HCT116 (cell line): Measurements from ENCODE around the gene DENND4A. TPM values are rescaled to one million over a fixed set of nuclear protein-coding genes. Genes with fewer than 3 reads are reported as not detected.

ENCODE experiments used
- ATAC-seq: fragments of 200-7000 bp; cut with Tn5 transposase; 2 replicates; pipeline ENCODE4 v1.9.1; 2020; ENCODE audit warnings: mild to moderate bottlenecking, moderate library complexity
- BruUV-seq: library from RNA; stranded (reverse); fragments of 400-500 nt; replicated peaks from 2 replicates; lab custom pipeline; 2021; lab: Mats Ljungman, UMichigan
- CTCF ChIA-PET: fragments of 300-600 bp; sonication (Branson Sonifier 250); formaldehyde crosslinking; loops from one replicate; lab custom pipeline; 2021; ENCODE audit warnings: antibody characterized with exemption; lab: Charles Lee
- POLR2A ChIA-PET: fragments of 300-600, 350-600 bp; sonication (Branson Sonifier 250); formaldehyde crosslinking; loops from one replicate; lab custom pipeline; 2021; ENCODE audit warnings: antibody characterized with exemption; lab: Charles Lee
- RAD21 ChIA-PET, 2 experiments: fragments of 300-600 bp; sonication (Branson Sonifier 250); formaldehyde crosslinking; loops; one replicate each; lab custom pipeline; 2023; ENCODE audit warnings: low total read pairs in 2 of 2; ENCODE audit not compliant: uncharacterized antibody in 2 of 2, unreplicated experiment in 2 of 2, low non-redundant PET in 1 of 2; lab: Charles Lee
- DNase-seq: peaks from one replicate; pipeline ENCODE4 v3.0.0-alpha.2; 2010; ENCODE audit warnings: low read depth, low spot score
- H2AFZ ChIP-seq: fragments of 200-600 bp; shearing (Covaris generic), sonication (generic); 2 replicates; pipeline ENCODE4 v1.6.1; 2017; ENCODE audit warnings: low read depth, mixed run types, mixed read lengths, antibody characterized with exemption, low read length; ENCODE audit not compliant: poor library complexity, severe bottlenecking
- H3K27ac ChIP-seq: 2 replicates; pipeline ENCODE4 v1.5.1; 2012; ENCODE audit warnings: low read depth, low read length
- H3K27me3 ChIP-seq: fragments of 200-600 bp; sonication (generic); 2 replicates; pipeline ENCODE4 v1.6.1; 2016; ENCODE audit warnings: mixed run types, low read length, mixed read lengths; ENCODE audit not compliant: insufficient read depth
- H3K36me3 ChIP-seq, 2 experiments: fragments of 200-500 bp in 1 of 2; fragments of 200-600 bp in 1 of 2; sonication (Bioruptor generic) in 1 of 2; sonication (generic) in 1 of 2; 2 replicates each; pipeline versions ENCODE4 v1.5.1 to v1.6.1; 2014 to 2016; ENCODE audit warnings: low read length in 2 of 2, inconsistent platforms in 1 of 2, mixed read lengths in 1 of 2, mixed run types in 1 of 2; ENCODE audit not compliant: insufficient read depth in 2 of 2, control insufficient read depth in 1 of 2
- H3K4me1 ChIP-seq, 2 experiments: fragments of 200-600 bp in 1 of 2; sonication (generic) in 1 of 2; 2 replicates each; pipeline versions ENCODE4 v1.5.1 to v1.6.1; 2012 to 2017; ENCODE audit warnings: low read length in 2 of 2, inconsistent platforms in 1 of 2, mild to moderate bottlenecking in 1 of 2, mixed read lengths in 1 of 2, mixed run types in 1 of 2, moderate library complexity in 1 of 2; ENCODE audit not compliant: insufficient read depth in 2 of 2, control insufficient read depth in 1 of 2
- H3K4me2 ChIP-seq: fragments of 200-600 bp; sonication (generic); 2 replicates; pipeline ENCODE4 v1.6.1; 2017; ENCODE audit warnings: mixed run types, low read length, mixed read lengths
- H3K4me3 ChIP-seq, 2 experiments: fragments of 200-600 bp in 1 of 2; sonication (generic) in 1 of 2; replicated peaks in 1 of 2; 2 replicates each; pipeline ENCODE4 v1.5.1; 2011 to 2016; ENCODE audit warnings: low read length in 2 of 2, control low read depth in 1 of 2, low read depth in 1 of 2, mild to moderate bottlenecking in 1 of 2, mixed read lengths in 1 of 2, mixed run types in 1 of 2
- H3K79me2 ChIP-seq: fragments of 200-600 bp; sonication (generic); 2 replicates; pipeline ENCODE4 v1.6.1; 2017; ENCODE audit warnings: mild to moderate bottlenecking, mixed run types, low read length, moderate library complexity, mixed read lengths; ENCODE audit not compliant: insufficient read depth
- H3K9ac ChIP-seq: fragments of 200-600 bp; sonication (generic); 2 replicates; pipeline ENCODE4 v1.6.1; 2016; ENCODE audit warnings: low read length, mixed read lengths
- H3K9me2 ChIP-seq: fragments of 200-600 bp; sonication (generic), shearing (Covaris generic); 2 replicates; pipeline ENCODE4 v1.6.1; 2017; ENCODE audit warnings: mixed run types, mild to moderate bottlenecking, moderate library complexity; ENCODE audit not compliant: insufficient read depth
- H3K9me3 ChIP-seq, 2 experiments: fragments of 200-500 bp in 1 of 2; fragments of 200-600 bp in 1 of 2; sonication (Bioruptor generic) in 1 of 2; sonication (generic) in 1 of 2; 2 replicates each; pipeline ENCODE4 v1.6.1; 2014 to 2017; ENCODE audit warnings: low read length in 2 of 2, mixed read lengths in 2 of 2, inconsistent platforms in 1 of 2, low read depth in 1 of 2, mild to moderate bottlenecking in 1 of 2, mixed run types in 1 of 2, moderate library complexity in 1 of 2; ENCODE audit not compliant: control insufficient read depth in 1 of 2, insufficient read depth in 1 of 2
- H4K20me1 ChIP-seq: fragments of 200-600 bp; sonication (generic), shearing (Covaris generic); 2 replicates; pipeline ENCODE4 v1.6.1; 2017; ENCODE audit warnings: mixed run types, mild to moderate bottlenecking, moderate library complexity; ENCODE audit not compliant: insufficient read depth
- CEBPB ChIP-seq: IDR thresholded peaks from 2 replicates; pipeline ENCODE4 v1.6.1; 2012; ENCODE audit warnings: low read depth
- EZH2phosphoT487 ChIP-seq: fragments of 200-600 bp; IDR thresholded peaks from 2 replicates; pipeline ENCODE4 v1.6.1; 2018; ENCODE audit warnings: antibody characterized with exemption, borderline replicate concordance
- JUND ChIP-seq: IDR thresholded peaks from 2 replicates; pipeline ENCODE4 v1.6.1; 2012
- POLR2A ChIP-seq: IDR thresholded peaks from 2 replicates; pipeline ENCODE4 v1.7.0; 2011; ENCODE audit warnings: borderline replicate concordance; ENCODE audit not compliant: insufficient read depth, insufficient read length; ENCODE audit errors: extremely low read depth
- SIN3A ChIP-seq: IDR thresholded peaks from 2 replicates; pipeline ENCODE4 v1.6.1; 2012; ENCODE audit warnings: low read depth
- SP1 ChIP-seq: IDR thresholded peaks from 2 replicates; pipeline ENCODE4 v1.6.1; 2012; ENCODE audit warnings: low read depth
- SRF ChIP-seq: IDR thresholded peaks from 2 replicates; pipeline ENCODE4 v1.6.1; 2012; ENCODE audit warnings: low read depth
- TCF7L2 ChIP-seq: IDR thresholded peaks from 2 replicates; pipeline ENCODE4 v1.7.0; 2011; ENCODE audit warnings: borderline replicate concordance, inconsistent platforms; ENCODE audit not compliant: insufficient read depth, insufficient read length; ENCODE audit errors: extremely low read depth
- YY1 ChIP-seq: IDR thresholded peaks from 2 replicates; pipeline ENCODE4 v1.6.1; 2011; ENCODE audit warnings: low read length, low read depth, moderate library complexity, mild to moderate bottlenecking; ENCODE audit not compliant: insufficient replicate concordance; ENCODE audit errors: extremely low read depth
- ZFX ChIP-seq: fragments of 450-650 bp; IDR thresholded peaks from 2 replicates; pipeline ENCODE4 v1.6.1; 2017
- ZNF274 ChIP-seq: fragments of 200-500 bp; sonication (Bioruptor generic); IDR thresholded peaks from 2 replicates; pipeline ENCODE4 v1.6.1; 2014; ENCODE audit warnings: mild to moderate bottlenecking, low read depth, low read length, inconsistent platforms
- intact Hi-C: fragments of 100-400 bp; cut with micrococcal nuclease; formaldehyde crosslinking; loops from 2 replicates; pipeline ENCODE4 v1.10.0; 2022
- total RNA-seq: library from RNA; stranded (reverse); gene quantifications from one replicate; pipeline ENCODE4 v1.2.1, GENCODE V29; 2021; ENCODE audit not compliant: unreplicated experiment
- TF ChIP-seq, protein P1 (sequence below): IDR thresholded peaks from 2 replicates; pipeline ENCODE4 v1.6.1; 2011; ENCODE audit warnings: mild to moderate bottlenecking, low read length, moderate library complexity; ENCODE audit not compliant: insufficient replicate concordance; ENCODE audit errors: extremely low read depth
- TF ChIP-seq, protein P2 (sequence below): IDR thresholded peaks from 2 replicates; pipeline ENCODE4 v1.6.1; 2012

DENND4A gene
- total RNA-seq, 1 experiment from 2014 or later = 9.1 TPM

DNA sequence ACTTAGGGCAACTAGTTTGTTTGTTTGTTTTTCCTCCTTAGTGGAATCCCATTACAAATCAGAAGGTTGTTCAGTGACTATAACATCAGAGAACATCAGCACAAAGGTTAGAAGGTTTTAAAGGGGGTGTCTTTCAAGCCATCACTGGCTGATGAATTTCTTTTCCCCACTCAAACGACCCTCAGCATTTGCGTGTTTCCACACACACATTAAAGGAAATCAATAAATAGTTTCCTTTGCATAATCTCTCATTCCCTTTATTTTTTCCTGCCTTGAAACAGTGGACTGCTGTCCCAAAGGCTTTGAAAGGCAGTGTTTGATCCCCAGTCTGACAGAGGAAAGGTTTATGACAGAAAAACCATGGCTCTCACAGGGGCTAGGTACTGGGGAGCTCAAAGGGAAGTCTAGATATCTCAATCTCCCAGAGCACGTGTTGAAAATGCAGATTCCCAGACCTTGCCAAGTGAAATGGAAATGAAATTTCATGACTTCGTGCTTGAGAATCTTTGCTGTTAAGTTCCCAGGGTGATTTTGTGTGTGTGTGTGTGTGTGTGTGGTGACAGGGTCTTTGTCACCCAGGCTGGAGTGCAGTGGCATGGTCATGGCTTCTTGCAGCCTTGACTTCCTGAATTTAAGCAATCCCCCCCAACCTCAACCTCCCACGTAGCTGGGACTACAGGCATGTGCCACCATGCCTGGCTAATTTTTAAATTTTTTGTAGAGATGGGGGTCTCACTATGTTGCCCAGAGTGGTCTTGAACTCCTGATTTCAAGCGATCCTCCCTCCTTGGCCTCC lies 178.9 kb downstream of the DENND4A start:
- Histone ChIP-seq H3K27me3 (no peaks in the 10 kb centered on the region), H3K9me2 (no peaks in the 10 kb centered on the region)
- TF ChIP-seq SIN3A = no peak
- TF ChIP-seq EZH2phosphoT487 = no peak
- TF ChIP-seq ZNF274 = no peak
- TF ChIP-seq SP1 = no peak
- TF ChIP-seq TCF7L2 = no peak
- no peak for TF ChIP-seq POLR2A
- TF ChIP-seq, all 23 proteins: peak for 0
- ATAC-seq = no peak
- Histone ChIP-seq H3K79me2 (peaks cover 27% of the 10 kb centered on the region), H3K4me3 (no peak overlapping the region), H3K9me3 (no peaks in the 10 kb centered on the region), H3K27ac (no peak overlapping the region), H3K4me2 (no peak overlapping the region; the same call in 1 of the 2 replicates), H3K9ac (no peak overlapping the region), H2AFZ (no peak overlapping the region), H3K4me1 (peaks cover 15 to 19% of the 10 kb centered on the region in 2 experiments), H3K36me3 (no peaks in the 10 kb centered on the region; a peak in 1 of 4 replicates), H4K20me1 (no peaks in the 10 kb centered on the region)
- CTCF ChIA-PET = no interaction called here
- intact Hi-C loops = loop anchor here (5.0 kb wide), 1 partner anchor 289 kb away; no protein-coding TSS in a partner anchor
- POLR2A ChIA-PET = no interaction called here
- BruUV-seq = no TSS peak
- RAD21 ChIA-PET = no interaction called here
- DNase-seq = no peak

DNA sequence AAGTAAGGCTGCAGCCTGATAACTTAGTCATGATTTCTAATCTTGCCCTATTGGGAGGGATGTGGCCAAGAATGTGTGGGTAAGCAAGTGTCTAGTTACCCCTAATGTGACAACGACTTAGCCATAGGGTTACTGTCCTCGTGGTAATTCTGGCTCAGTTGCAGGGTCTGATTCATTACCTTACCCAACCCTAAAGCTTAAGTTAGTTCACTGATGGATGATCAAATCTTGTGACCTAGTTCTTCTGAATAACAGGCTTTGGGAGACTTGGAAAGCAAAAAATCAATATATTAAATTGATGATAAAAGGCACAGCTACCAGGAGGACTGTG lies 179.5 kb downstream of the DENND4A start:
- peaks cover 15 to 19% of the 10 kb centered on the region in 2 experiments for H3K4me1 ChIP-seq
- H2AFZ ChIP-seq = no peak overlapping the region
- no peak for TF ChIP-seq SRF
- TF ChIP-seq EZH2phosphoT487 = no peak
- no peak for TF ChIP-seq YY1
- TF ChIP-seq ZNF274 = no peak
- TF ChIP-seq, protein P1, sequence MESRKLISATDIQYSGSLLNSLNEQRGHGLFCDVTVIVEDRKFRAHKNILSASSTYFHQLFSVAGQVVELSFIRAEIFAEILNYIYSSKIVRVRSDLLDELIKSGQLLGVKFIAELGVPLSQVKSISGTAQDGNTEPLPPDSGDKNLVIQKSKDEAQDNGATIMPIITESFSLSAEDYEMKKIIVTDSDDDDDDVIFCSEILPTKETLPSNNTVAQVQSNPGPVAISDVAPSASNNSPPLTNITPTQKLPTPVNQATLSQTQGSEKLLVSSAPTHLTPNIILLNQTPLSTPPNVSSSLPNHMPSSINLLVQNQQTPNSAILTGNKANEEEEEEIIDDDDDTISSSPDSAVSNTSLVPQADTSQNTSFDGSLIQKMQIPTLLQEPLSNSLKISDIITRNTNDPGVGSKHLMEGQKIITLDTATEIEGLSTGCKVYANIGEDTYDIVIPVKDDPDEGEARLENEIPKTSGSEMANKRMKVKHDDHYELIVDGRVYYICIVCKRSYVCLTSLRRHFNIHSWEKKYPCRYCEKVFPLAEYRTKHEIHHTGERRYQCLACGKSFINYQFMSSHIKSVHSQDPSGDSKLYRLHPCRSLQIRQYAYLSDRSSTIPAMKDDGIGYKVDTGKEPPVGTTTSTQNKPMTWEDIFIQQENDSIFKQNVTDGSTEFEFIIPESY = no peak
- TF ChIP-seq, protein P2, sequence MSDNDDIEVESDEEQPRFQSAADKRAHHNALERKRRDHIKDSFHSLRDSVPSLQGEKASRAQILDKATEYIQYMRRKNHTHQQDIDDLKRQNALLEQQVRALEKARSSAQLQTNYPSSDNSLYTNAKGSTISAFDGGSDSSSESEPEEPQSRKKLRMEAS = no peak
- TF ChIP-seq JUND = no peak
- TF ChIP-seq ZFX = no peak
- TF ChIP-seq TCF7L2 = no peak
- no peak for TF ChIP-seq CEBPB
- TF ChIP-seq SIN3A = no peak
- no peaks in the 10 kb centered on the region; a peak in 1 of 4 replicates for H3K36me3 ChIP-seq
- ChIA-PET RAD21 (interaction anchor here in 1 of 2 experiments (0.6 kb wide), 1 partner anchor 64 kb away, joined by 4 read pairs; no protein-coding TSS in a partner anchor), POLR2A (no interaction called here), CTCF (no interaction called here)
- no peaks in the 10 kb centered on the region for H3K9me3 ChIP-seq
- no peak overlapping the region for H3K4me3 ChIP-seq
- BruUV-seq = no TSS peak
- H3K9ac ChIP-seq = 0 out of 2 replicates have a peak overlapping the region, but pooled peaks have one; percentile 96
- no peaks in the 10 kb centered on the region for H3K9me2 ChIP-seq
- DNase-seq (no peak), ATAC-seq (no peak)
- intact Hi-C loops = loop anchor here (5.0 kb wide), 1 partner anchor 290 kb away; no protein-coding TSS in a partner anchor
- no peaks in the 10 kb centered on the region for H3K27me3 ChIP-seq
- H3K4me2 ChIP-seq = peak overlapping the region; percentile 76
- no peaks in the 10 kb centered on the region for H4K20me1 ChIP-seq
- peaks cover 33% of the 10 kb centered on the region for H3K79me2 ChIP-seq
- no peak overlapping the region for H3K27ac ChIP-seq
